ENCODE data around the gene GFOD2. TPM values are rescaled to one million over a fixed set of nuclear protein-coding genes. Genes with fewer than 3 reads are reported as not detected.

The GFOD2 gene
- total and polyA plus RNA-seq, 2 of the 8 experiments (the other 6 are each of a cell fraction or from before 2014, with no cell fraction given): 21.4 to 33.2 TPM

- Histone ChIP-seq H4K91ac (replicated peaks; ENCODE audit: insufficient read length, low read length) (no peak overlapping the region), H3K14ac (ENCODE audit: insufficient read length) (no peak overlapping the region), H2AK5ac (ENCODE audit: low read depth, low read length) (no peak overlapping the region), H3K4me2 (ENCODE audit: insufficient read depth in 1 of 2, low read depth in 2 of 2, low read length in 2 of 2) (no peak overlapping the region), H3K23ac (ENCODE audit: insufficient read length) (no peak overlapping the region), H3K27ac (ENCODE audit: low read depth, low read length) (no peak overlapping the region), H4K8ac (ENCODE audit: extremely low read depth, insufficient read depth, low read length) (no peak overlapping the region), H3K79me2 (ENCODE audit: control insufficient read depth in 1 of 2, insufficient read depth in 2 of 2, low read length in 2 of 2) (no peaks in the 10 kb centered on the region), H3K18ac (ENCODE audit: extremely low read depth, low read length) (no peak overlapping the region), H3K4me3 (ENCODE audit: extremely low read depth in 1 of 4, insufficient read depth in 2 of 4, low read depth in 3 of 4, low read length in 4 of 4) (no peak overlapping the region), H3K9ac (replicated peaks in 1 of 4; ENCODE audit: extremely low read depth in 1 of 4, low read depth in 3 of 4, low read length in 3 of 4) (no peak overlapping the region), H3K23me2 (ENCODE audit: low read depth, low read length) (no peaks in the 10 kb centered on the region), H2BK15ac (ENCODE audit: low read length) (no peak overlapping the region), H3K4ac (replicated peaks; ENCODE audit: insufficient read length, low read depth, low read length) (no peak overlapping the region), H2BK20ac (ENCODE audit: low read length) (no peak overlapping the region), H3K36me3 (ENCODE audit: control insufficient read depth in 2 of 4, insufficient read depth in 4 of 4, low read length in 3 of 4) (peaks cover 3 to 16% (median 10%) of the 10 kb centered on the region in 4 experiments; a peak in 5 of 8 replicates), H3K56ac (replicated peaks; ENCODE audit: insufficient read length, low read depth, low read length) (no peak overlapping the region), H3K27me3 (replicated peaks in 1 of 4; ENCODE audit: control insufficient read depth in 3 of 4, extremely low read depth in 1 of 4, insufficient read depth in 3 of 4, low read length in 3 of 4) (no peaks in the 10 kb centered on the region), H2BK5ac (ENCODE audit: low read depth, low read length) (no peak overlapping the region; the same call in 1 of the 2 replicates), H3K4me1 (replicated peaks in 1 of 4; ENCODE audit: control insufficient read depth in 3 of 4, insufficient read depth in 4 of 4, low read length in 3 of 4) (no peaks in the 10 kb centered on the region), H2AFZ (ENCODE audit: low read length) (no peak overlapping the region), H3K9me3 (ENCODE audit: insufficient read depth in 2 of 2, low read depth in 1 of 2, low read length in 1 of 2) (no peaks in the 10 kb centered on the region), H3K79me1 (ENCODE audit: low read depth, low read length) (no peaks in the 10 kb centered on the region), H2BK12ac (ENCODE audit: low read depth, low read length) (no peak overlapping the region), H4K20me1 (replicated peaks in 1 of 2; ENCODE audit: control insufficient read depth in 1 of 2, insufficient read depth in 2 of 2, low read length in 2 of 2) (peaks cover 0 to 4% of the 10 kb centered on the region in 2 experiments), H2BK120ac (replicated peaks; ENCODE audit: low read depth, low read length) (no peak overlapping the region), H4K5ac (ENCODE audit: insufficient read length, low read depth, low read length) (no peak overlapping the region)
- ChIA-PET CTCF (ENCODE audit: partially characterized antibody) (interaction anchor here (0.7 to 2.5 kb wide), 9 partner anchors 9 to 206 kb away, joined by 3 to 9 read pairs (median 3); no protein-coding TSS in a partner anchor), POLR2A (ENCODE audit: partially characterized antibody) (no interaction called here)
- FAIRE-seq (no peak), DNase-seq (ENCODE audit: low read depth in 1 of 2, low spot score in 2 of 2) (no peak)
- 87% methylated on average over 8 of the region's 8 CpGs; no CpG with 5 or more reads in 1 of the 2 experiments for WGBS, 2 experiments (ENCODE audit: extremely low coverage in 1 of 2, insufficient coverage in 1 of 2, insufficient read length in 1 of 2, insufficient replicate concordance in 2 of 2, low coverage in 1 of 2, low lambda C conversion rate in 2 of 2, missing lambda C conversion rate in 1 of 2)
- TF ChIP-seq EP300 (IDR thresholded peaks at IDR 0.05; ENCODE audit: borderline replicate concordance in 1 of 2, low read depth in 2 of 2, low read length in 2 of 2) (no peak), CREB1 (IDR thresholded peaks at IDR 0.05) (no peak), GABPA (IDR thresholded peaks at IDR 0.05; ENCODE audit: borderline replicate concordance, insufficient read depth, low read length) (no peak), CBX8 (IDR thresholded peaks at IDR 0.05; ENCODE audit: borderline replicate concordance, low read depth, low read length) (no peak), HDAC2 (IDR thresholded peaks at IDR 0.05; ENCODE audit: borderline replicate concordance in 1 of 2, low read depth in 2 of 2, low read length in 2 of 2) (no peak), USF2 (IDR thresholded peaks at IDR 0.05; ENCODE audit: low read length) (no peak), CEBPB (IDR thresholded peaks at IDR 0.05; ENCODE audit: low read depth, low read length) (no peak), CHD1 (IDR thresholded peaks at IDR 0.05; ENCODE audit: low read depth, low read length) (no peak), TCF12 (IDR thresholded peaks at IDR 0.05; ENCODE audit: low read depth, low read length) (no peak), EZH2 (IDR thresholded peaks at IDR 0.05; ENCODE audit: low read depth, low read length, severe bottlenecking) (no peak), SP4 (IDR thresholded peaks at IDR 0.05; ENCODE audit: low read length) (no peak)
Measured at GRCh38 chr16:67726106-67727034, 7.3 kb upstream of the GFOD2 start.

Measured in H1 (cell line).